Thoracic aorta (tissue), 2 donors: ENCODE measurements around the gene TENM4. TPM values are rescaled to one million over a fixed set of nuclear protein-coding genes. Genes with fewer than 3 reads are reported as not detected.

Experiments
- ATAC-seq: fragments of 150-250 bp; one replicate; pipeline ENCODE4 v1.8.0; 2017; ENCODE audit warnings: low read depth; ENCODE audit not compliant: insufficient number of reproducible peaks, low FRiP score
- DNase-seq: peaks from one replicate; pipeline ENCODE4 v3.0.0-alpha.2; 2020; ENCODE audit warnings: low spot score
- H3K27ac ChIP-seq, 2 donors: fragments of 200-600 bp; sonication (generic); 1 replicate in 1 of 2; 2 replicates in 1 of 2; pipeline ENCODE4 v1.5.1; 2016; ENCODE audit warnings: mild to moderate bottlenecking in 2 of 2, moderate library complexity in 2 of 2
- H3K27me3 ChIP-seq: fragments of 200-600 bp; sonication (generic); replicated peaks from 2 replicates; pipeline ENCODE4 v1.6.0; 2016; ENCODE audit warnings: mild to moderate bottlenecking; ENCODE audit not compliant: insufficient read depth
- H3K36me3 ChIP-seq: fragments of 200-600 bp; sonication (generic); one replicate; pipeline ENCODE4 v1.5.1; 2016
- H3K4me1 ChIP-seq, 2 donors: fragments of 200-600 bp; sonication (generic); 1 replicate in 1 of 2; 2 replicates in 1 of 2; pipeline versions ENCODE4 v1.5.1 to v1.6.0; 2016; ENCODE audit warnings: low read depth in 2 of 2, mild to moderate bottlenecking in 1 of 2; ENCODE audit not compliant: control insufficient read depth in 1 of 2
- H3K4me3 ChIP-seq: fragments of 200-600 bp; sonication (generic); 2 replicates; pipeline ENCODE4 v1.5.1; 2016; ENCODE audit warnings: mild to moderate bottlenecking
- H3K9me3 ChIP-seq: fragments of 200-600 bp; sonication (generic); 2 replicates; pipeline ENCODE4 v1.5.1; 2016
- total RNA-seq, 2 donors: library from RNA; depleted of rRNA; stranded (reverse); fragments of >200 nt; gene quantifications; one replicate each; pipeline versions ENCODE4 v1.1.0 to v1.2.3, GENCODE V29; 2016
- TF ChIP-seq, protein P1 (sequence below): fragments of 200-600 bp; sonication (generic); IDR thresholded peaks from one replicate; pipeline ENCODE4 v1.5.1; 2019; ENCODE audit warnings: antibody characterized with exemption

The TENM4 gene
- total RNA-seq, 2 donors from 2014 or later: 6.1 to 13.3 TPM

GRCh38 chr11:79160791-79161403 lies 279.9 kb downstream of the TENM4 start:
- TF ChIP-seq, protein P1, sequence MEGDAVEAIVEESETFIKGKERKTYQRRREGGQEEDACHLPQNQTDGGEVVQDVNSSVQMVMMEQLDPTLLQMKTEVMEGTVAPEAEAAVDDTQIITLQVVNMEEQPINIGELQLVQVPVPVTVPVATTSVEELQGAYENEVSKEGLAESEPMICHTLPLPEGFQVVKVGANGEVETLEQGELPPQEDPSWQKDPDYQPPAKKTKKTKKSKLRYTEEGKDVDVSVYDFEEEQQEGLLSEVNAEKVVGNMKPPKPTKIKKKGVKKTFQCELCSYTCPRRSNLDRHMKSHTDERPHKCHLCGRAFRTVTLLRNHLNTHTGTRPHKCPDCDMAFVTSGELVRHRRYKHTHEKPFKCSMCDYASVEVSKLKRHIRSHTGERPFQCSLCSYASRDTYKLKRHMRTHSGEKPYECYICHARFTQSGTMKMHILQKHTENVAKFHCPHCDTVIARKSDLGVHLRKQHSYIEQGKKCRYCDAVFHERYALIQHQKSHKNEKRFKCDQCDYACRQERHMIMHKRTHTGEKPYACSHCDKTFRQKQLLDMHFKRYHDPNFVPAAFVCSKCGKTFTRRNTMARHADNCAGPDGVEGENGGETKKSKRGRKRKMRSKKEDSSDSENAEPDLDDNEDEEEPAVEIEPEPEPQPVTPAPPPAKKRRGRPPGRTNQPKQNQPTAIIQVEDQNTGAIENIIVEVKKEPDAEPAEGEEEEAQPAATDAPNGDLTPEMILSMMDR: peak; percentile 29
- Histone ChIP-seq H3K4me3 (no peak overlapping the region), H3K9me3 (no peaks in the 10 kb centered on the region), H3K27ac (no peak overlapping the region), H3K36me3 (no peaks in the 10 kb centered on the region), H3K27me3 (no peaks in the 10 kb centered on the region), H3K4me1 (no peaks in the 10 kb centered on the region)
- DNase-seq: no peak
- no peak for ATAC-seq

- Histone ChIP-seq H3K36me3 (no peaks in the 10 kb centered on the region), H3K27ac (no peak overlapping the region), H3K4me1 (no peaks in the 10 kb centered on the region), H3K9me3 (no peaks in the 10 kb centered on the region), H3K4me3 (no peak overlapping the region), H3K27me3 (no peaks in the 10 kb centered on the region)
- TF ChIP-seq, protein P1: no peak
- ATAC-seq (no peak), DNase-seq (no peak)
These were observed 281.0 kb downstream of the TENM4 start for GRCh38 chr11:79159657-79160450.

DNA sequence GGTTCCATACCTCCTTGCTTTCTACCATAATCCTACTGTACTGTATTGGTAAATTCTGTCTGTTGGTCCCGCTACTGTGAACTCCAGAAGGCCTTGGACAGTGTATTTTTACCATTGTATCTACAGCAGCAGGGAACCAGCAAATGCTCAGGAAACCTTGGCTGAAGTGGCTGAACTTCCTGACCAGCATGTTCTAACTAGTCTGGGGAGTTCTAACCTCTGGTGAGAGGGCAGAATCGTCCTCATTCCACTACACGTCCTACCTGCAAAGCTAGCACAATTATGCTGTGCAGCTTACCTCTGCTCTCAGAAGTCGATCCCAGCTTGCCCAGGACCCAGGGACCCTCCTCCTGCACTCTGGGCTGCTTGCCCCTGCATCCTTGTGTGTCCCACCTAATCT lies 283.1 kb downstream of the TENM4 start:
- TF ChIP-seq, protein P1: no peak
- ATAC-seq: no peak
- no peak overlapping the region for H3K4me3 ChIP-seq
- no peaks in the 10 kb centered on the region for H3K36me3 ChIP-seq
- H3K9me3 ChIP-seq: no peaks in the 10 kb centered on the region
- no peaks in the 10 kb centered on the region for H3K27me3 ChIP-seq
- no peak overlapping the region for H3K27ac ChIP-seq
- H3K4me1 ChIP-seq: peaks cover 8 to 12% of the 10 kb centered on the region in 2 donors
- DNase-seq: no peak

DNA sequence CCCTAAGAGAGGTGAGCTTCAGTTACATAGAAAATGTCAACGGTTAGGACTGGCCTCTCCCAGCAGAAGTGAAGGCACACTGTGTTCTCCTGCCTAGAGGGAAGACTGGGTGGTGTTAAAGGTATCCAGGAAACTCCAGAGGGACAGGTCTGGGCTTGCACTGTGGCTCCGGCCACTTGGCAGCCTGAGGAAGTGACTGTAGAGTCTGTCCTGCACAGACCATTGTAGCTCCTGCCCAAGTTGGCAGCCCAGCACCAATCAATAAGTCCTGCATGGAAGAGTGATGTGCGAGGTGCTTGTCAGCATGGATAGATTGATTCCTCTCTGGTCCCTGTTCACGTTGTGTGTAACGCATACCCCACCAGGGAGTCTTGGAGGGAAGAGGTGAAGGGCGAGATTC lies 284.8 kb downstream of the TENM4 start:
- no peaks in the 10 kb centered on the region for H3K36me3 ChIP-seq
- DNase-seq: no peak
- TF ChIP-seq, protein P1: no peak
- H3K4me1 ChIP-seq: peaks cover 12 to 29% of the 10 kb centered on the region in 2 donors
- H3K27ac ChIP-seq: no peak overlapping the region
- H3K27me3 ChIP-seq: no peaks in the 10 kb centered on the region
- H3K9me3 ChIP-seq: no peaks in the 10 kb centered on the region
- no peak overlapping the region for H3K4me3 ChIP-seq
- no peak for ATAC-seq

DNA sequence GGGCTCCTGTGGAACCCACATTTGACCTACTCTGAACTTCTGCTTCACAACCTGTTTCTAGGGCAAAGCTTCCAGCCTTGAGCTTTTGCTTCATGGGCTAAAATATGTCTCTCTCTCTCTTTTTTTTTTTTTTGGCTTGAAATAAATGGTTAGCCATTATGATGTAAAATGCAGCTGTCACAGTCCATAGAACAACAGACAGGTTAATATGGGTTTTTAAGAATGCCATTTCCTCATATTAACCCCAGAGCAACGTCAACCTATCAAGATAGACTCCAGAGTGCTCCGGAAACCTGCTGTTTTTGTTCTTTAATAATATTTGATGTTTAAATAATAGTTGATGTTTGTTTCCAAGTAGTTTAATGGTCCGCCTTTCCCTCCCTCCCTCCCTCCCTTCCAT lies 285.6 kb downstream of the TENM4 start:
- H3K36me3 ChIP-seq: no peaks in the 10 kb centered on the region
- no peak overlapping the region for H3K27ac ChIP-seq
- no peak for DNase-seq
- no peak for ATAC-seq
- peaks cover 12 to 32% of the 10 kb centered on the region in 2 donors for H3K4me1 ChIP-seq
- no peak overlapping the region for H3K4me3 ChIP-seq
- TF ChIP-seq, protein P1: no peak
- H3K9me3 ChIP-seq: no peaks in the 10 kb centered on the region
- H3K27me3 ChIP-seq: no peaks in the 10 kb centered on the region
